Rectal smooth muscle tissue (tissue), 1 donor: ENCODE results near the gene R3HDM2.

Experiments used
- H3K27ac ChIP-seq: one replicate; pipeline ENCODE4 v1.7.0; 2013; ENCODE audit warnings: low read depth, low read length, inconsistent platforms
- H3K27me3 ChIP-seq: one replicate; pipeline ENCODE4 v1.7.0; 2013; ENCODE audit warnings: low read length; ENCODE audit not compliant: control insufficient read depth, insufficient read depth
- H3K36me3 ChIP-seq: one replicate; pipeline ENCODE4 v1.7.0; 2013; ENCODE audit warnings: low read length; ENCODE audit not compliant: control insufficient read depth, insufficient read depth
- H3K4me1 ChIP-seq: one replicate; pipeline ENCODE4 v1.7.0; 2013; ENCODE audit warnings: low read length; ENCODE audit not compliant: control insufficient read depth, insufficient read depth
- H3K4me3 ChIP-seq: one replicate; pipeline ENCODE4 v1.7.0; 2013; ENCODE audit warnings: low read length
- H3K9ac ChIP-seq: one replicate; pipeline ENCODE4 v1.7.0; 2013; ENCODE audit warnings: low read length

The R3HDM2 gene

GRCh38 chr12:57207731-57208630 is 222.9 kb downstream of the R3HDM2 start:
- peaks cover 46% of the 10 kb centered on the region for H3K36me3 ChIP-seq
- no peak overlapping the region for H3K4me3 ChIP-seq
- H3K27me3 ChIP-seq, result no peaks in the 10 kb centered on the region
- H3K4me1 ChIP-seq, result no peaks in the 10 kb centered on the region
- no peak overlapping the region for H3K9ac ChIP-seq
- no peak overlapping the region for H3K27ac ChIP-seq

GRCh38 chr12:57205931-57206330 is 224.9 kb downstream of the R3HDM2 start:
- Histone ChIP-seq H3K36me3 (peaks cover 62% of the 10 kb centered on the region), H3K4me3 (no peak overlapping the region), H3K4me1 (no peaks in the 10 kb centered on the region), H3K27me3 (no peaks in the 10 kb centered on the region), H3K9ac (no peak overlapping the region), H3K27ac (no peak overlapping the region)

GRCh38 chr12:57205186-57205585 is 225.7 kb downstream of the R3HDM2 start:
- H3K27ac ChIP-seq, result no peak overlapping the region
- H3K36me3 ChIP-seq, result peaks cover 63% of the 10 kb centered on the region
- H3K4me1 ChIP-seq, result no peaks in the 10 kb centered on the region
- no peak overlapping the region for H3K9ac ChIP-seq
- no peak overlapping the region for H3K4me3 ChIP-seq
- H3K27me3 ChIP-seq, result no peaks in the 10 kb centered on the region

GRCh38 chr12:57204454-57204853 is 226.4 kb downstream of the R3HDM2 start:
- Histone ChIP-seq H3K4me1 (no peaks in the 10 kb centered on the region), H3K9ac (no peak overlapping the region), H3K4me3 (no peak overlapping the region), H3K36me3 (peaks cover 63% of the 10 kb centered on the region), H3K27me3 (no peaks in the 10 kb centered on the region), H3K27ac (no peak overlapping the region)

GRCh38 chr12:57203791-57204190 is 227.1 kb downstream of the R3HDM2 start:
- Histone ChIP-seq H3K4me3 (no peak overlapping the region), H3K36me3 (peaks cover 65% of the 10 kb centered on the region), H3K9ac (no peak overlapping the region), H3K4me1 (no peaks in the 10 kb centered on the region), H3K27me3 (no peaks in the 10 kb centered on the region), H3K27ac (no peak overlapping the region)
